Activated B cell treated with CpG ODN at 0.5 μM for 24 hours (primary cell): ENCODE data around the gene LRRFIP2. TPM values are rescaled to one million over a fixed set of nuclear protein-coding genes. Genes with fewer than 3 reads are reported as not detected.

Experiments
- ATAC-seq: fragments of 200-7000 bp; cut with Tn5 transposase; one replicate; pipeline ENCODE4 v1.10.0; 2021; ENCODE audit warnings: low read depth, mild to moderate bottlenecking, moderate library complexity
- CTCF ChIA-PET: fragments of 350-600 bp; sonication (Branson Sonifier 250); formaldehyde crosslinking; loops from one replicate; lab custom pipeline; 2021; ENCODE audit warnings: antibody characterized with exemption; lab: Charles Lee
- POLR2A ChIA-PET: fragments of 350-600 bp; sonication (Branson Sonifier 250); formaldehyde crosslinking; loops from one replicate; lab custom pipeline; 2021; ENCODE audit warnings: antibody characterized with exemption; lab: Charles Lee
- DNase-seq: peaks from one replicate; pipeline ENCODE4 v3.0.0; 2022
- H3K27ac Mint-ChIP-seq: one replicate; pipeline ENCODE4 v1.8.0; 2020; ENCODE audit warnings: mixed read lengths
- H3K27me3 Mint-ChIP-seq: one replicate; pipeline ENCODE4 v1.8.0; 2021; ENCODE audit warnings: mixed read lengths
- H3K36me3 Mint-ChIP-seq: one replicate; pipeline ENCODE4 v1.8.0; 2021; ENCODE audit warnings: low read depth, mixed read lengths
- H3K4me1 Mint-ChIP-seq: one replicate; pipeline ENCODE4 v1.8.0; 2021; ENCODE audit warnings: mixed read lengths
- H3K4me3 Mint-ChIP-seq: one replicate; pipeline ENCODE4 v1.8.0; 2020; ENCODE audit warnings: mild to moderate bottlenecking, mixed read lengths
- H3K9me3 Mint-ChIP-seq: one replicate; pipeline ENCODE4 v1.8.0; 2020; ENCODE audit warnings: mixed read lengths
- intact Hi-C: fragments of 100-400 bp; cut with micrococcal nuclease; formaldehyde crosslinking; loops from one replicate; pipeline ENCODE4 v1.15.1; 2024
- total RNA-seq: library from RNA; stranded (reverse); gene quantifications from 2 replicates; pipeline ENCODE4 v1.2.3, GENCODE V29; 2022
- TF ChIP-seq, protein P1 (sequence below): fragments of 200-600 bp; IDR thresholded peaks from one replicate; pipeline ENCODE4 v1.8.0; 2022; ENCODE audit warnings: antibody characterized with exemption, mild to moderate bottlenecking

LRRFIP2 gene
- total RNA-seq, 1 donor from 2014 or later = 33.9 TPM

GRCh38 chr3:37168896-37169295, 5.5 kb downstream of the LRRFIP2 start:
- no peak for ATAC-seq
- Mint-ChIP-seq H3K27me3 (no peaks in the 10 kb centered on the region), H3K36me3 (peaks cover 27% of the 10 kb centered on the region), H3K4me1 (peaks cover 5% of the 10 kb centered on the region), H3K9me3 (no peaks in the 10 kb centered on the region), H3K4me3 (no peak overlapping the region), H3K27ac (no peak overlapping the region)
- ChIA-PET POLR2A (no interaction called here), CTCF (no interaction called here)
- intact Hi-C loops = no loop called here
- TF ChIP-seq, protein P1, sequence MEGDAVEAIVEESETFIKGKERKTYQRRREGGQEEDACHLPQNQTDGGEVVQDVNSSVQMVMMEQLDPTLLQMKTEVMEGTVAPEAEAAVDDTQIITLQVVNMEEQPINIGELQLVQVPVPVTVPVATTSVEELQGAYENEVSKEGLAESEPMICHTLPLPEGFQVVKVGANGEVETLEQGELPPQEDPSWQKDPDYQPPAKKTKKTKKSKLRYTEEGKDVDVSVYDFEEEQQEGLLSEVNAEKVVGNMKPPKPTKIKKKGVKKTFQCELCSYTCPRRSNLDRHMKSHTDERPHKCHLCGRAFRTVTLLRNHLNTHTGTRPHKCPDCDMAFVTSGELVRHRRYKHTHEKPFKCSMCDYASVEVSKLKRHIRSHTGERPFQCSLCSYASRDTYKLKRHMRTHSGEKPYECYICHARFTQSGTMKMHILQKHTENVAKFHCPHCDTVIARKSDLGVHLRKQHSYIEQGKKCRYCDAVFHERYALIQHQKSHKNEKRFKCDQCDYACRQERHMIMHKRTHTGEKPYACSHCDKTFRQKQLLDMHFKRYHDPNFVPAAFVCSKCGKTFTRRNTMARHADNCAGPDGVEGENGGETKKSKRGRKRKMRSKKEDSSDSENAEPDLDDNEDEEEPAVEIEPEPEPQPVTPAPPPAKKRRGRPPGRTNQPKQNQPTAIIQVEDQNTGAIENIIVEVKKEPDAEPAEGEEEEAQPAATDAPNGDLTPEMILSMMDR = no peak
- DNase-seq = no peak

DNA sequence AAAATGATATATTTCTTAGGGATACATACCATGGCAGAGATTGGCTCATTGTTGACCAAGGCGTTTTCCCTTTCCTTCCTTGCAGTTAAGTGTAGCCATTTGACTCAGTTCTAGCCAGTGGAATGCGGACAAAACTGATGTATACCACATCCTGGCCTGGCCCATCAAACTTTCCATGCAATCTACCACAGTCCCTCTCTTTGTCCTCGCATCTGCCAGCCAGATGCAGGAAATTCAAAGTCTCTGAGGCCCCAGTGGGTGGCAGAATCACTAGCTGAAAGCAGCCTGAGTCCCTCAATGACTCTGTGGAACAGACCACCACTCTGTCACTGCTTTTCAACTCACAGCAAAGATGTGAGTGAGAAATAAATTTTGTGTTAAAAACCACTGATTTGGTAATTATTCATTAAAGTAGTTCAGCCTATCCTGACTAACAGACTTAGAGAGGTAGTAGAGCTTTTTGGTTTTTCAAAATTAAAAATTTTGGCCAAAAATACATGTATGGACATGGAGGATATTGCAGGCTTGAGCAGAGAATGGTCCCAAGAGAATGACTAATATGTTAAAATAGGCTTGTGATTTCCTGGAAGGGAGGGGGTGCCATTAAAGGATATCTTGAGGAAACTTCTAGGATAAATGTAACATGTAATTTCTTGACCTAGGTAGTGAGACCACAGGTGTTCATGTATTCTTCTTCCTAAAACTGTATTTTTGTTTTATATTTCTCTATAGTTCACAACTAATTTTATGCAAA, 10.9 kb downstream of the LRRFIP2 start:
- H3K27ac Mint-ChIP-seq = no peak overlapping the region
- POLR2A ChIA-PET = no interaction called here
- no peaks in the 10 kb centered on the region for H3K9me3 Mint-ChIP-seq
- ATAC-seq (no peak), DNase-seq (no peak)
- CTCF ChIA-PET = no interaction called here
- no peak overlapping the region for H3K4me3 Mint-ChIP-seq
- no peaks in the 10 kb centered on the region for H3K27me3 Mint-ChIP-seq
- peaks cover 30% of the 10 kb centered on the region for H3K36me3 Mint-ChIP-seq
- peaks cover 16% of the 10 kb centered on the region for H3K4me1 Mint-ChIP-seq
- TF ChIP-seq, protein P1 = no peak
- intact Hi-C loops = no loop called here

GRCh38 chr3:37162501-37163245, 11.7 kb downstream of the LRRFIP2 start:
- Mint-ChIP-seq H3K36me3 (peaks cover 31% of the 10 kb centered on the region), H3K27ac (no peak overlapping the region), H3K9me3 (no peaks in the 10 kb centered on the region), H3K27me3 (no peaks in the 10 kb centered on the region), H3K4me3 (no peak overlapping the region), H3K4me1 (peaks cover 16% of the 10 kb centered on the region)
- POLR2A ChIA-PET = interaction anchor here (0.7 kb wide), 1 partner anchor 219 kb away, joined by 5 read pairs; no protein-coding TSS in a partner anchor
- CTCF ChIA-PET = no interaction called here
- intact Hi-C loops = no loop called here
- TF ChIP-seq, protein P1 = no peak
- ATAC-seq (no peak), DNase-seq (no peak)

DNA sequence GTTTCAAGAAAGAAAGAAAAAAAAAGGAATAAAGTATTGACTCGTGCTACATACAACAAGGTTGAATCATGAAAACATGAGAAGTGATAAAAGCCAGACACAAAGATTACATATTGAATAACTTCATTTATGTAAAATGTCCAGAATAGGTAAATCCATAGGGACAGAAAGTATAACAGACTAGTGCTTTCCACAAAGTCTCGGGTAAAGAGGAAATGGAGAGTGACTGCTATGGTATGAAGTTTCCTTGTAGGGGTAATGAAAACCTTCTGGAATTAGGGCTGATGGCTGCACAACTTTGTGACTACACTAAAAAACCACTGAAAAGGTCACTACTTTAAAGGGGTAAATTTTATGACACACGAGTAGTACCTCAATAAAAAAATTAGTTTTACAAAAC, 13.0 kb downstream of the LRRFIP2 start:
- Mint-ChIP-seq H3K27me3 (no peaks in the 10 kb centered on the region), H3K27ac (no peak overlapping the region), H3K4me3 (no peak overlapping the region), H3K9me3 (no peaks in the 10 kb centered on the region), H3K4me1 (peaks cover 16% of the 10 kb centered on the region), H3K36me3 (peaks cover 34% of the 10 kb centered on the region)
- ChIA-PET CTCF (no interaction called here), POLR2A (no interaction called here)
- intact Hi-C loops = no loop called here
- no peak for DNase-seq
- no peak for ATAC-seq
- TF ChIP-seq, protein P1 = no peak

DNA sequence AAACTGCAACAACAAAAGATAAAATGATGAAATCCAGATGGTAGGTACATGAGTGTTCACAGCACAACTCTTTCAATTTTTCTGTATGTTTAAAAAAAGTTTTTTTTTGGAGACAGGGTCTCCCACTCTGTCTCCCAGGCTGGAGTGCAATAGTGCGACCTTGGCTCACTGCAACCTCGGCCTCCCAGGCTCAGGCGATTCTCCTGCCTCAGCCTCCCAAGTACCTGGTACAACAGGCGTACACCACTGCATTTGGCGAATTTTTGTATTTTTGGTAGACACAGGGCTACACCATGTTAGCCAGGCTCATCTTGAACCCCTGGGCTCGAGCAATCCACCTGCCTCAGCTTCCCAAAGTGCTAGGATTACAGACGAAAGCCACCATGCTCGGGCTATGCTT, 18.6 kb downstream of the LRRFIP2 start:
- no peak overlapping the region for H3K4me3 Mint-ChIP-seq
- no peak overlapping the region for H3K27ac Mint-ChIP-seq
- ATAC-seq (no peak), DNase-seq (no peak)
- peaks cover 29% of the 10 kb centered on the region for H3K36me3 Mint-ChIP-seq
- CTCF ChIA-PET = no interaction called here
- POLR2A ChIA-PET = no interaction called here
- TF ChIP-seq, protein P1 = no peak
- intact Hi-C loops = no loop called here
- H3K4me1 Mint-ChIP-seq = peaks cover 4% of the 10 kb centered on the region
- no peaks in the 10 kb centered on the region for H3K9me3 Mint-ChIP-seq
- H3K27me3 Mint-ChIP-seq = no peaks in the 10 kb centered on the region
